Measurements from ENCODE around the gene PHEX.

GRCh38 chrX:22135994-22136684, 104.0 kb downstream of the PHEX start:
- no peak for TF ChIP-seq POLR2AphosphoS5 (IDR thresholded peaks at IDR 0.05; ENCODE audit: low read depth, low read length)
- no peak for TF ChIP-seq REST (IDR thresholded peaks at IDR 0.05; ENCODE audit: insufficient read depth in 1 of 2, low read depth in 2 of 2, low read length in 2 of 2)
- no peak for TF ChIP-seq SIN3A (IDR thresholded peaks at IDR 0.05; ENCODE audit: borderline replicate concordance, insufficient read depth, low read length)
- TF ChIP-seq FOXP2 (optimal IDR thresholded peaks at IDR 0.05; ENCODE audit: borderline replicate concordance, extremely low read depth, extremely low read length, insufficient read depth) = no peak
